SK-N-DZ (cell line): ENCODE measurements around the gene CDC42EP5.
"Not testable (repeated sequence)": the region's sequence is repeated elsewhere in the genome, so short reads cannot be mapped to it uniquely, and the experiment has no call there.

Source experiments
- DNase-seq: peaks from one replicate; pipeline ENCODE4 v3.0.0-alpha.2; 2015; ENCODE audit warnings: low spot score

The CDC42EP5 gene

DNA sequence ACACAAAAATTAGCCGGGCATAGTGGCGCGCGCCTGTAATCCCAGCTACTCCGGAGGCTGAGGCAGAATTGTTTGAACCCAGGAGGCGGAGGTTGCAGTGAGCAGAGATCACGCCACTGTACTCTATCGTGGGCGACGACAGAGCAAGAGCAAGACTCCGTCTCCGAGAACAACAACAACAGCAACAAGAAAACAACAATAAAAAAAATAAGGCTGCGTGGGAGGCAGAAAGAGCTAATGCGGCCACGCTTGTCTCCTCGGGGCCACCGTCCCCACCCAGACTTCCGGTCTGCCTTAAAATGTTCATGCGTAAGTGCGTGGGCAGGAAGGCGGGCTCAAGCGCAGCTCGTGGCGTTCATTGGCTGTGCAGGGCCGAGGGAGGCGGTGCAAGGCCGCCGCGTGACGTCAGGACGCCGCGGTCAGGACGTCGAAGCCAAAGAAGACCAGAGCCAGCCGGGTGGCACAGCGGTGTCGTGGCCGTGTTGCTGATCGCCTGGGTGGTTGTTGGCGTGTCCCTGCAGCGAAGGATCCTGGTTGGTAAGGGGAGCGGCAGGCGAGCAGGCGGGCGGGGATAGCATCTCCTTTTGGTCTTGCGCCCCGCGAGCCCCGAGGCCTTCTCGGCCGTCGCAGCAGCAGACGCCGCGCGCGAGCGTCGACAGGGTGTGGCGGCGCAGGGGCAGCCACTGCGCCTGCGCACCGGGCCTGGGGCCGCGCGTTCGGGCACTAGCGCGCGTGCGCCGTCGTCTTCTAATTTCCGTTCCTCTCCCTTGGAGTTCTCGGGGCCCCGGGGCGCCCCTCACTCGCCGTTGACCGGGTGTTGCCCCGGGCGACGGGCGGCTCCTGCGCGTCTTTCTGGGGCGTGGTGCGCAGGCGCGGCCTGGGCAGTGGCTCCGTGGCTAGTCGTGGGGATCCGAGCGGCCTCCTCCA is 24.1 kb downstream of the CDC42EP5 start, which contains the start of gene LENG8:
LENG8 (plus strand) TSS at position 426 of the 927 bp plus-strand sequence. CDS start 2,146 bp downstream, outside the sequence.
- DNase-seq: peak; percentile 92

DNA sequence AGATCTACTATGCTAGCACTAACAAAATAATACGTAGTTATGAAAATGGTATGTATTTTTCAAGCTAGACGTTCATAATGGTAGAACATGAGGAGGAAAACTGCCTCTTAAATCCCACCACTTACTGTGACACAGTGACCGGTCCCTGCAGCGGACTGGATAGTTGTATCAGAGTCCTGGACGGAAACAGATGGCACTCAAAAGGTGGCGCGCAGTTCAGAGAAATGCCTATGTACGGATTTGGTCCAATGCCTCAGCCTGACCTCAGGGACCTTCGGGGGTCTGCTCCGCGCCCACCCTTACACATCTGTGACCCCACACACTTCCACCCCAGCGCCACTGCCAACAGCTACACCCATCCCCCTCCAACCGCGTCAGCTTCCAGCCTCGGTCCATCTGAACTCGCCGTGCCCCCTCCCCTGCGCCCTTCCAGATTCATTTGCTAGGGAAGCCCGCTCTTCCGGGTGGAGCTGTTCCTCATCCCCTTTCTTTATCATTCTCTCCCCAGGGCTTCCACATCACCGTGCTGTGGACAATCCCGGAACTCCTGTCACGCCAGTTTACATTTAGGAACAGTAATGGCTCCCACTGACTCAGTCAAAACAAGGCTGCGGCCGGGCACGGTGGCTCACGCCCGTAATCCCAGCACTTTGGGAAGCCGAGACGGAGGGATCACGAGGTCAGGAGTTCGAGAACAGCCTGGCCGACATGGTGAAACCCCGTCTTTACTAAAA is 24.9 kb downstream of the CDC42EP5 start:
- DNase-seq: peak; percentile 29

DNA sequence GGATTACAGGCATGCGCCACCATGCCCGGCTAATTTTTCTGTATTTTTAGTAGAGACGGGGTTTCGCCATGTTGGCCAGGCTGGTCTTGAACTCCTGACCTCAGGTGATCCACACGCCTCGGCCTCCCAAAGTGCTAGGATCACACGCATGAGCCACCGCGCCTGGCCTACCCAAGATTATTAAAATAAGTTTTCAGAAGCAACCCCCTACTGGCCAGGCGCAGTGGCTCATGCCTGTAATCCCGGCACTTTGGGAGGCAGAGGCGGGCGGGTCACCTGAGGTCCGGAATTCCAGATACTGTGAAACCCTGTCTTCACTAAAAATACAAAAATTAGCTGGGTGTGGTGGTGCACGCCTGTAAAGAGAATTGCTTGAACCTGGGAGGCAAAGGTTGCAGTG is 26.7 kb downstream of the CDC42EP5 start:
- DNase-seq: not testable (repeated sequence)

DNA sequence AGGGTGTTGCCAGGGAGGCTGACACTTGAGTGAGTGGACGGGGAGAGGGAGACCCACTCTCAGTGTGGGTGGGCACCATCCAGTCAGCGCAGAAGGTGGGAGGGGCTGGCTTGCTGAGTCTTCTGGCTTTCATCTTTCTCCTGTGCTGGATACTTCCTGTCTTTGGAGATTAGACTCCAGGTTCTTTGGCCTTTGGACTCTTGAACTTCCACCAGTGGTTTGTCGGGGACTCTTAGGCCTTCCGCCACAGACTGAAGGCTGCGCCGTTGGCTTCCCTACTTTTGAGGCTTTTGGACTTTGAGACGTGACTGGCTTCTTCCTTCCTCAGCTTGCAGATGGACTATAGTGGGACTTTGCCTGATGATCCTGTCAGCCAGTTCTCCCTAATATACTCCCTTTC is 28.4 kb downstream of the CDC42EP5 start:
- no peak for DNase-seq

DNA sequence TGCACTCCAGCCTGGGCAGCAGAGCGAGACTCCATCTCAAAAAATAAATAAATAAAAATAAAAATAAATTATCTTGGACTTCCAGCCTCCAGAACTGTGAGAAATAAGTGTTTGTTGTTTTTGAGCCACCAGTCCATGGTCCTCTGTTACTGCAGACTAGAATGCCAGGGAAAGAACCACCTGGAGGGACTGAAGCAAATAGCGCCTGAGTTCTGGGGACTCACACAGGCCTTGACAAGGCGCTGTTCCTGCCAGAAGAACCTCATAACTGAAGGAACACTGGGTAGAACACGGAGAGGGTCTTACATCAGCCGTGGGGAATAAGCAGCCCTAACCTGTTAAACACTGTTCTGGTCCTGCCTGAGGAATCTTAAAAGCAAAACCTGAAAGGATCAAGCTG is 32.5 kb downstream of the CDC42EP5 start:
- no peak for DNase-seq

DNA sequence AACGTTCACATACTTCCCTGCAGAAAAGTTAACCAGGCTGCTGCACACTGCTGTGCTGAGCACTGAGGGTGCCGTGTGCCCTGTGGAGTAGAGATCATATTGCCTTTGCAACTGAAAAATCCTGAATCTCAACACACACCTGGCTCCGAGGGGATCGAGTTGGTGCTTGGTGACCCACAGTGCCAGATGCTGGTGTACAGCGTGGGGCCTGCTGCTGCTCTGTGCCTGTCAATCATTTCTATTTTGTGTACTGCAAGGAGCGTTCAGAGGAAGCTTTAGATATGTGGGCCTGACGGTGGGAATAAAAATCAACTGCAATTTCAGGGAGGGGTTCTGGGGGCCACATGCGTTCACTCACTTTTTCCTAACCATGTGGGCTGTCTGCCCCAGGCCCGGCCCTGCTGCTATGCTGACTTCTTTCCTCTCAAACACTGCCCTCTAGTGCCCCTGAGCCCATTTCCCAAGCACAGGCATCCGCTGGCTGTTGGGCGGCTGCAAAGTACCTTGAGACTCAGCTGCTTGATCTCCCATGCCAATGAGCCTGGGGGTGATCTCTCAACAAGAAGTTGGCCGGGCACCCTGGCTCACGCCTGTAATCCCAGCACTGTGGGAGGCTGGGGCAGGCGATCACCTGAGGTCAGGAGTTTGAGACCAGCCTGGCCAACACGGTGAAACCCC is 33.8 kb downstream of the CDC42EP5 start:
- no peak for DNase-seq

DNA sequence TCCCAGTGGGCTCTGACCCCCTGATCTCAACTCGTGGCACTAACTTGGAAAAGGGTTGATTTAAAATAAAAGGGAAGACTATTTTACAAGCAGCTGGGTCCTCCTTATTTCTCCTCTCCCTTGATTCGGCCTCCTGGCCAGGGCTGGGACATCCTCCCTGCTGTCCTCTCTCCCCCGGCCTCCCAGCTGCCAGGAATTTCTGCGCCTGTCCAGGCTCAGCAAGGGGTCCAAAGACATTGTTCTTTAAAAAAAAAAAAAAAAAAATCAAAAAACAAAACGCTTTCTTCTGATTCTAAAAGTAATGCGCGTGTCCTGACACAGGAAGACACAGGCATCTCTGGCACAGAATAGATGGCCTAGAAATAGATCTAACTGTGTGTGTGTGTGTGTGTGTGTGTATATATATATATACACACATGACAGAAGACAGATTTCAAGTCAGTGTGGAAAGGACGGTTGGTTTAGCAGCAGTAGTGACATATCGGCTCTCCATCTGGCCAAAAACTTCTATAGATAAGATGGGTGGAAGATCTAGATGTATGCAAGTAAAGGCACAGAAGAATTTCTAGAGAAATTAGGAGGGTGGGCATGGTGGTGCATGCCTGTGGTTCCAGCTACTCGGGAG is 36.4 kb downstream of the CDC42EP5 start:
- no peak for DNase-seq

DNA sequence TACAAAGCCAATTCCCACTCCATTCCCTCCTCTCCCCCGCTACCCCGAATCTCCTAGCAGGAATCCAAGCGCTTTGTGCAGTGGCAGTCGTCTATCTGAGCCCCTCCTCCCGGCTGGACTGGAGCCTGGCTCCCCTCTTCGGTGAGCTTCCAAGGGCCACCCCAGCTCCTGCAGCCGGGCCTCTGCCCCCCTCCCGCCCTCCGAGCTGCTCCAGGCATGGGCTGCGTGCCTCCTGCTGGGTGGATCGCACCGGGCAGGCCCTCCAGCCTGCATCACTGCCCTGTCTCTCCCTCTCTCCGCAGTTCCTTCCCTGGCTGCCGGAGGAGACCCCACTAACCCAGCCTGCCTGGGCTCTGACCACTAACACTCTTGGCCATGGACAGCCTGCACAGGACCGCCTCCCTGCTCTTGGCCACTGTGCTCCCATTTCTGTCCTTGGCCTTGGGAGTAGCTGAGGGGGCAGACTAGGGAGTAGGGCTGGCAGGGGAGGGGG is 37.0 kb downstream of the CDC42EP5 start:
- DNase-seq: no peak

DNA sequence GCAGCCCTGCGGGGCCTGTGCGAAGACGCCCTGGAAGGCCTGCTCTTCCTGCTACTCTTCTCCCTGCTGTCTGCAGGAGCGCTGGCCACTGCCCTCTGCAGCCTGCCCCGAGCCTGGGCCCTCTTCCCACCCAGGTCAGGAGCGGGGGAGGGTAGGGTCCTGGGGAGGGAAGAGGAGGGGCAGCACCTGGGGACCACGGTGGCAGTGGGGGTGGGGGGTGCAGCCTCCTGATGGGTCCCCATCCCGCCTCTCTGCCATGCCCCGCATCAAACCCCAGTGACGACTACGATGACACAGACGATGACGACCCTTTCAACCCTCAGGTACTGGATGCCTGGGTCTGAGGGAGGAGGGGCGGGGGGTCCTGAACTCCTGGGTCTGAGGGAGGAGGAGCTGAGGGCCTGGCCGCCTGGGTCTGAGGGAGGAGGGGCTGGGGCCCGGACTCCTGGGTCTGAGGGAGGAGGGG is 37.5 kb downstream of the CDC42EP5 start:
- no peak for DNase-seq

DNA sequence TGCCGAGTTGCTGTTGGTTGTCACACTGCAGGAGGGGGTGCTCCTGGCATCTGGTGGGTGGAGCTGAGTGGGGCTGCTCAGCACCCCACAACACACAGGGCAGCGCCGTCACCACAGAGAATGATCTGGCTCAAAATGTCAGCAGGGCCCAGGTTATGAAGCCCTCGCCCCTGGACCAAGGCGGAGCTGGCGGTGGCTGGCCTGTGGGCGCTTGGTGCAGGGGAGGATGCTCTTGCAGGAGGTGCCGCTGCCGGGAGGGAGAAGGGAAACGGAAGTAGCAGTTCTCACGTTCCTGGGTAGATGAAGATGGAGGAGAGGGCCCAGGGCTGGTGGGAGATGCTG is 38.3 kb downstream of the CDC42EP5 start:
- DNase-seq: no peak

DNA sequence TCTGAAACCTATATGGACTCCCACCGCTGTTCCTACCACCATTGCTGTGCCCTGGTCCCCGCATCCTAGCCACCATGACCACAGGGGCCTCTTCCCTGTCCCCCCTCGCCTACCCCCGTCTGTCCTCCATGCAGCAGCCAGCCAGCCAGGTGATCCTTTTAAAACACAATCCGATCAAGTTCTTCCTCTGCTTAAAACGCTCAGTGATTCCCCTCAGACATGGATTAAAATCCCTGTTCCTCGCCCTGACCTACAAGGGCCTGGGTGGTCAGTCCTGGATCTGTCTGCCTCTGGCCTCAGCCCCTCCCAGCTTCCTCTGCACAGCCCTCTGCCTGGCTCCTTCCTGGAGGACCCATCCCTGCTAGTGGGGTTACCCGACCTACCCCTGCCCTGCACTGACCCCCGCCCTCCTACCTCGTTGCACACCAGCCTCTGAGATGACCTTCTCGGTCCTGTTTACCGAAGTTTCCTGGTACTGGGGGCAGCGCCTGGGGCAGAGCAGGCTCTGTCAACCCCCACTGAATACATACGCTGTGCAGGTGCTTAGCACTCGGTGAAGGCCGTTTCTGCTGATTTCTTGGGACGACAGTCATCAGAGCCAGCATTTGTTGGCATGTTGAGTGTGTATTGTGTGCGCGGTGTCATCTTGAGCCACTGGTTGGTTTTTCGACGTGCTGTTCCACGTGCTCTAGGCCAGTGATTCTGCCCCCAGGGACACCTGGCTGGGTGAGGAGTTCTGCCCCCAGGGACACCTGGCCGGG is 38.8 kb downstream of the CDC42EP5 start:
- DNase-seq: no peak

DNA sequence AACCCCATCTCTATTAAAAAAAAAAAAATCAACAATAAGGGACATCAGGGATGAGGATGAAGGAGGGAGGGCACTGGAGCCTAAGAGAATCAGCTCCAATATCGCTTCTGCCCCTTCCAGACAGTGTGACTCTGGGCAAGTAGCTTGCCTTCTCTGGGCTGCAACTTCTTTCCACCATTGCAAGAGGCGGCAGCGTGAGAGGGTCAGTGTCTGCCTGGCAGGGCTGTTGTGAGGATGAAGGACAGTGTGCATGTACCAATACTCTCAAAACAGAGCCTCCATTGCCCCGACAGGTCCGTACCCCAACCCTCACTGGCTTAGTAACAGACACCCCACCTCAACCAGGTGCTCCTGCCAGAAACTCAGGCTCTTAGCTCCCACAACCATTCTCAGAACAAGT is 39.4 kb downstream of the CDC42EP5 start:
- DNase-seq: no peak

DNA sequence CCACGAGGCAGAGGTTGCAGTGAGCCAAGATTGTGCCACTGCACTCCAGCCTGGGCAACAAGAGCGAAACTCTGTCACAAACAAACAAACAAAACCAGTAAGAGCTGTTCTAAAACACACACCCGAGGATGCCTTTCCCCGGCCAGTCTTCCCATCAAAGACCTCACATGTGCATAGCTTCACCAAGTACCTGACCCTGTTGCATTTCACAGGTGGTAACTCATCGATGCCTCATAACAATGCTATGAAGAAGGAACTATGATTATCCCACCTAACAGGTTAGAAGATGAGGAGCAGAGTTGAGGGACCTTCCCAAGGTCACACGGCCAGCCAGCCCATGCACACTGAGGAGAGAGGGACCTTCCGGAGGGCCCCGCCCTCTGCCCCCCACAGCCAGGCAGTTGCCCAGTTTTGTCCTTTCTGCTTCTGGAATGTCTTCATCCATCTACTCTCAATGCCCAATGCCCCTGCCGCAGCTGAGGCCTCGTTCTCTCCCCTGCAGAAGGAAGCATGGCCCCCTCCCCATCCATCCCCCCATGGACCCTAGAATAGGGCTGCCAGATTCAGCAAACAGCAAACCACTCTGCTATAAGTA is 40.9 kb downstream of the CDC42EP5 start:
- DNase-seq: no peak

DNA sequence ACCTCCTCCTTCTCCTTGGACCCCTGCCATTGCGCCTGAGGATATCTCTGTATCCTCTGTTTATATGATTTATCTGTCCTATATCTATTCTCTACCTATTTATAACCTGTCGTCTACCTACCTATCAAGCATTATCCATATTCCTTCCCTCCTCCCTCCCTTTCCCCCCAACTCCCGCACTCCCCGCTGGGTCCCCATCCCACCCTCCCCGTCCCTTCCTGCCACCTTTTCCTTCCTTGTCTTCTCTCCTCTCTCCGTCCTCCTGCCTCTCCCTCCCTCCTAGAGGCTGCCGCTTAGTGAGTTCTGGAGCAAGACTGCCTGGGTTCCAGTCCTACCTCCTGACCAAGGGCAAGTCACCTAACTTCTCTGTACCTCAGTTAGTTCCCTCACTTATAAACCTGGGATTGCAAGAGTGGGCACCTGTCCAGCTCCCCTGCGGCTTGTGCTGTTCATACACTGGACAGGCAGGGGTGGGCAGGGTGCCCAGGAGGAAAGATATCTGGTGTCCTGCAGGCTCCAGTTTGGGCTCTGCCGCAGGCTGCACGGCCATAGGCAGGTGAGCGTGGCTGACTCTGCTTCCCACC is 41.7 kb downstream of the CDC42EP5 start:
- no peak for DNase-seq

DNA sequence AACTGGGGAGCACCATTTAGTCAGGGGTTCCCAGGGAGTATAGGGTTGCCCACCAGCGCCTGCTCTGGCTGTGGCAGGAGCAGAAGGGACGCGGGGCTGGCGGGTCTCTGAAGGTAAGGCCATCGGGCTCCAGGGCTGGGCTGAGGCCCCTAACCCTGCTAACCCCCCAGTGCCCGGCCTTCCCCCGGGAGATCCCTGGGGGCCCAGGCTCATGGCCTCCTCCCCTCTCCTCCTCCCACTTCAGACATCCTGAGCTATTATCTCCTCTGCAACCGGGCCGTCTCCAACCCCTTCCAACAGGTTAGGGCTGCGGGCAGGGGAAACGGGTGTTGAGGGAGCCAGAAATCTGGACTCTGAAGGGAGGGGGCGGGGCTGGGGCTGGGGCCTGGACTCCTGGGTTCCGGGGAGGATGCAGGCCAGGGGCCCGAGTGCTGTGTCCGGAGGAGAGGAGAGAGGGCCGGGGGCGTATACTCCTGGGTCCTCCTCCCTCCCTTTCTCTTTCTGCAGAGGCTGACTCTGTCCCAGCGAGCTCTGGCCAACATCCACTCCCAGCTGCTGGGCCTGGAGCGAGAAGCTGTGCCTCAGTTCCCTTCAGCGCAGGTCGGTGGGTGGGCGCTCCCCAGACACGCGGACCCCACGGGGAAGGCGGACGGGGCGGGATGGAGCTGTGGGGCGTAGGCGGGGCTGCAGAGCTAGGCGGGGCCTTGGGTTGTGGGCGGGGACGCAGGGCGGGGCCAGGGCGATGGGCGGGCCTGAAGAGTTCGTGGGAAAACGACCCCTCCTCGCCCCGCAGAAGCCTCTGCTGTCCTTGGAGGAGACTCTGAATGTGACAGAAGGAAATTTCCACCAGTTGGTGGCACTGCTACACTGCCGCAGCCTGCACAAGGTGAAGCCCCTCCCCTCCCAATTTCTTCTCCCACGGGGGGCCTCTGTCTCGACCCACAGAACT is 42.5 kb downstream of the CDC42EP5 start:
- peak; percentile 52 for DNase-seq

DNA sequence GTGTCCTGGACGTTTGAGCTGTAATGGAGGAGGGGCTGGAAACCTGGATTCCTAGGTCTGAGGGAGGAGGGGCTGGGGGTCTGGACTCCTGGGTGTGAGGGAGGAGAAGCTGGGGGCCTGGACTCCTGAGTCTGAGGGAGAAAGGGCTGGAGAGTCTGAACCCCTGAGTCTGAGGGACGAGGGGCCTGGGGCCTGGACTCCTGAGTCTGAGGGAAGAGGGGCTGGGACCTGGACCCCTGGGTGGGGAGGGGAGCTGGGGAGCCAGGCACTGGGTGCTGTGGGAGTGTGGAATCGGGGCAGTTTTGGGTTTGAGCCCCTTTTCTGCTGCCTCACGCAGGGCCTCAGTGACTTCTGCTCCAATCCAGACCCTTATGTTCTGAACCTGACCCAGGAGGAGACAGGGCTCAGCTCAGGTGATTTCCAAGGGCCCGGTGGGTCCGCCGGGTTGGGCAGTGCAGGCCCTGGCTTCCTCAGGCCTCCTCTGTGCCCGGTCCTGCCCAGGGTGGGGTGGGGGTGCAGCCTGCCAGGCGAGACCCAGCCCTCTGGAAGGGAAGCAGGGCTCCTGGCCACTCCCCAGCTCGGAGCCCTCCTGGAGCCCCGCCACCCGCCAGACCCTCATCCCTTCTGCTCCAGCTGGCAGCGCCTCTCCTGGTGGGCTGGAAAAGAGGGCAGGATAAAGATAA is 43.4 kb downstream of the CDC42EP5 start:
- DNase-seq: no peak

DNA sequence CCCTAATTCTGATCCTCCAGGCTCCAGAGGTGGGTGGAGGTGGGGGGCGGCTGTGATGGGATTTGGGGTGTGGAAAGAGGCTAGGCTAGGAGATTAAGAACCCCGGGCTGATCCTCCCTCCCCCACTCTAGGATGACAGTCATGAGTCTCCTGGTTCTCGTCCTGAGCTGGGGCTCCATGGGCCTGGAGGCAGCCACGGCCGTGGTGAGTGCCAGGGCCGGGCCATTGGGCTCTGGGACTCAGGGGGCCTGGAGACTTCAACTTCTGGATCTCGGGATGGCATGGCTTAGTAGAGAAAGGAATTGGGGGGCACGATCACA is 44.0 kb downstream of the CDC42EP5 start:
- DNase-seq: no peak
